CD4-positive, alpha-beta T cell treated with Interleukin-17A for 1 hour (primary cell): ENCODE measurements around the gene AKAP11.
"Not testable (repeated sequence)": the region's sequence is repeated elsewhere in the genome, so short reads cannot be mapped to it uniquely, and the experiment has no call there.

Experiments
- DNase-seq: peaks from one replicate; pipeline ENCODE4 v3.0.0-alpha.2; 2020

AKAP11 gene, protein sequence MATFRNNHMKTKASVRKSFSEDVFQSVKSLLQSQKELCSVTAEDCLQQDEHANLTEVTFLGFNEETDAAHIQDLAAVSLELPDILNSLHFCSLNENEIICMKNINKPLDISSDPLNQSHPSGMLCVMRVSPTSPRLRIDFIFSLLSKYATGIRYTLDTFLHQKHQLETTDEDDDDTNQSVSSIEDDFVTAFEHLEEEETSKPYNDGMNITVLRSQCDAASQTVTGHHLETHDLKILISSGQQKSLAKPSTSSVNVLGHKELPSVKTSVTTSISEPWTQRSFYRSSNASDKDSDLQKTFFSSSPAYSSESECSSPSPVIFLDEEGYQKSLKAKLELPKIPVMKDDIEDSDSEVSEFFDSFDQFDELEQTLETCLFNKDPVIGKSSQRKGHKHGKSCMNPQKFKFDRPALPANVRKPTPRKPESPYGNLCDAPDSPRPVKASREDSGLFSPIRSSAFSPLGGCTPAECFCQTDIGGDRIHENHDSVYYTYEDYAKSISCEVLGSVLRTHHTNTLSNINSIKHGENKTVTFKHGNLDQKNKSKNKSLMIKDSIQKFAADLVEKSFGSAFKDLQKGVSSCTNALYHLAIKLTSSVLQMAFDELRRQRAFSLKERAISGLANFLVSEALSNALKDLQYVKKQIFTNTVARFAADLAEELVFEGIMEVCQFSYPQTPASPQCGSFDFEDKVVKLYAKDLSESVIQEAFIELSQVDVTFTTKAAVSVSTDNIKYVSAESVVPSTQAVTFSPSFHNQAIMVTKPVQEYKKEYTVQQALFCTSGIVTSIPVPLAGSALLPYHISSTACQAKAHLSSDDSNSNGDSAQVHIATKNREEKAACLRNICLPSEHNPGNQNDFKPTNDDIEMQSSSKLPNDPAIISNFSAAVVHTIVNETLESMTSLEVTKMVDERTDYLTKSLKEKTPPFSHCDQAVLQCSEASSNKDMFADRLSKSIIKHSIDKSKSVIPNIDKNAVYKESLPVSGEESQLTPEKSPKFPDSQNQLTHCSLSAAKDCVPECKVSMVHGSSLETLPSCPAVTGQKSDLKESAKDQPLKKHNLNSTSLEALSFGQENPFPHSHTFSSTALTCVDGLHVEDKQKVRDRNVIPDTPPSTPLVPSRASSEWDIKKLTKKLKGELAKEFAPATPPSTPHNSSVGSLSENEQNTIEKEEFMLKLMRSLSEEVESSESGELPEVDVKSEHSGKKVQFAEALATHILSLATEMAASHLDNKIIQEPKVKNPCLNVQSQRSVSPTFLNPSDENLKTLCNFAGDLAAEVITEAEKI (N-terminal part only)

DNA sequence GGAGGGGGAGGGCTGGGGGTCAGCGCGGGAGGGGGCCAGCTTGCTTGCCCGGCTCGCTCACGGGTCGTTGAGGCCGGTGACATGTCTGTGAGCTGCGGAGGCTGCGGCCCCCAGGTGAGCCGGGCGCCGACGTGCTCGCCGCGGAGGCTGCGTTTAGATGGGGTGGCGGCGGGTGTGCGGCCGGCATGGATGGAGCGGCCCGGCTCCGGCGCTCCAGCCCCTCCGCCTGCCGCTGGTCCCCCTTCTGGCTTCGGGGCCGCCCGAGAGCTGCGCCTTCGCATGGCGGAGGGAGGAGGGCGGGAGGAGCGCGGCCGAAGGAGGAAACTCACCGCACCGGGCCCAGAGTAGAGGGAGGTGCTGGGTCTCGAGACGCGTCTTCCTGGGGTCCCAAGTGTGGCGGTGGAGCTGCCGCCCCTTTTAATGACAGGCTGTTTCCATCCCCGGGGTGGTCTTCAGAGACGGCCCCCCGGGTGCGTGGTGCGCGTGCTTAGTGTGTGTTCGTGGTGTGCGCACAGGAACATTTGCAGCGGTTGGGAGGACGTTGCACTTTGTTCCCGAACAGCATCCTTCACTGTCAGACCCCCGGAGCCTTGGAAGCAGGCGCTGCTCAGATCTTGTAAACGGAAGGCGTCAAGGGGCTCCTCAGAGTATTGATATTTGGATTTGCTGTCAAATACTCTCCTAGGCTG is at the start of gene AKAP11:
Gene AKAP11, plus strand, starts transcription at position 38 of the 689 bp plus-strand sequence. CDS start 14,197 bp downstream, outside the sequence.
- DNase-seq: peak; percentile 51

DNA sequence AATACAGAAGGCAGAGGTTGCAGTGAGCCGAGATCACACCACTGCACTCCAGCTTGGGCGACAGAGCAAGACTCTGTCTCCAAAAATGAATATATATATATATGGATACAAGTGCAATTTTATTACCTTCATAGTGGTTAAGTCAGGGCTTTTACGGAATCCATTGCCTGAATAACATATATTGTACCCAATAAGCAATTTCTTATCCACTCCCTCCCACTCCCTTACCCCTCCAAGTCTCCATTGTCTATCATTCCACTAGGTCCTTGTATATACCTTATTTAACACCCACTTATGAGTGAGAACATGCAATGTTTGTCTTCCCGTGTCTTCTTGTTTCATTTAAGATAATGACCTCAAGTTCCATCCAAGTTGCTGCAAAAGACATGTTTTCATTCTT is 48.3 kb upstream of the AKAP11 start:
- no peak for DNase-seq

- DNase-seq: no peak
Measured at GRCh38 chr13:42225051-42225450, 46.9 kb upstream of the AKAP11 start.

DNA sequence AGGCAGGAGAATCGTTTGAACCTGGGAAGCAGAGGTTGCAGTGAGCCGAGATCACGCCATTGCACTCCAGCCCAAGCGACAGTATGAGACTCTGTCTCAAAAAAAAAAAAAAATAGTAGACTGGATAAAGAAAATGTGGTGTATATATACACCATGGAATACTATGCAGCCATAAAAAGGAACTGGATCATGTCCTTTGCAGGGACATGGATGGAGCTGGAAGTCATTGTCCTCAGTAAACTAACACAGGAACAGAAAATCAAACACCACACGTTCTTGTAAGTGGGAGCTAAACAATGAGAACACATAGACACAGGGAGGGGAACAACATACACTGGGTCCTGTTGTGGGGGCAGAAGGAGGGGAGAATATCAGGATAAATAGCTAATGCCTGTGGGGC is 45.2 kb upstream of the AKAP11 start:
- DNase-seq: not testable (repeated sequence)

DNA sequence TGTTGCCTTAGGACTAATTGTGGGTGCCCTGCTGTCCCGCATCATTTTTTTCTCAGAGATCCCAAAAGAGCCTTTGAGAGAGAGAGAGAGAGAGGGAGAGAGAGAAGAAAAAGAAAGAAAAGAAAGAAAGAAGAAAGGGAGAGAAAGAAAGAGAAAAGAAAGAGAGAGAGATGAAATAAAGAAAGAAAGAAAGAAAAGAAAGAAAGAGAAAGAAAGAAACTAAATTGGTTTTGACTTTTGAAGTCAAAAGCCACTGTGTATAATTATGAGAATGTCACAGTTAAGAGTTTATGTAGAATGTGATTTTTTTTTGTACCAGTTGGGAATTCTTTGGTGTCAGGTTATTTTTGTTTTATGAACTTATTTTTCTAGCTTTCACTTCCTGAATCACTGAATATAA is 43.4 kb upstream of the AKAP11 start:
- DNase-seq: no peak

DNA sequence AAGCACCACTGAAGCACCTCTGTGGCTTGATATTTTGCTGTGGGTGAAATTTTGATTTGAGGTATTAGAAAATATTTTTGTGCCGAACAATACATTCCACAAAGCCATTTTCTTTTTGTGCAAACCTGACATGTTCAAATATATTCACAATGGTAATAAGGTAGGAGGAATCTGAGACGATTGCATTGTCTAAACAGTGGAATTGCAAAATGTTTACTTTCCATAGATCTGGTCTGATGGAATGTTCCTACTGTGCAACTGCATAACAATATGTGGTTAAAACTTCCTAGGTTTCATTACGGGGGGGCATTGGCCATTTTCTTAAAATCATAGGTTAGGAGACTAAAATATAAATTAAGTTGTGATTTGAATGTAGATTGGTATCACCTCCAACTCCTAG is 42.7 kb upstream of the AKAP11 start:
- DNase-seq: no peak

- no peak for DNase-seq
Measured at GRCh38 chr13:42232671-42233070, 39.3 kb upstream of the AKAP11 start.

GRCh38 chr13:42233726-42234125 is 38.2 kb upstream of the AKAP11 start:
- DNase-seq: no peak

GRCh38 chr13:42239161-42239560 is 32.8 kb upstream of the AKAP11 start:
- no peak for DNase-seq

DNA sequence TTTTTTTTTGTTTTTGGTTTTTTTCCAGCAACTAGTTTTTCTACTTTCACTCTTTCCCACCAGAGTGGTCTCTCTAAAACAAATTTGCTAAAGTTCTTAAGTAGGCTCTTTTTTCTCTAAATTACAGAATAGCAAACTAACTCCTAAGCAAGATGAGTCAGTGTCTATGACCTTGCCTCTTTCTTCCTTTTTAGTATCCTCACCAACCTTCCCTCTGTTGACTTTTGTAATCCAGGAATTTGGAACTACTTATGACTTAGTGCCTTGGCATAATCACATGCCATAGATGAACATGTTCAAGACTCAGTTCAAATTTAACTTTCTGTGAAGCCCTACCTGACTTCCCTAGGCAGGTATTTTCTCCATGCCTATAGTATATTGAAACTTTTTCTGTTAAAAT is 32.3 kb upstream of the AKAP11 start:
- no peak for DNase-seq

GRCh38 chr13:42246541-42246940 is 25.4 kb upstream of the AKAP11 start:
- DNase-seq: no peak

GRCh38 chr13:42247883-42248282 is 24.1 kb upstream of the AKAP11 start:
- DNase-seq: no peak

- DNase-seq: no peak
Measured at GRCh38 chr13:42255886-42256285, 16.1 kb upstream of the AKAP11 start.

- no peak for DNase-seq
Measured at GRCh38 chr13:42258747-42259146, 13.2 kb upstream of the AKAP11 start.

GRCh38 chr13:42259515-42259914 is 12.4 kb upstream of the AKAP11 start:
- DNase-seq: no peak

- DNase-seq: no peak
Measured at GRCh38 chr13:42260903-42261654, 10.9 kb upstream of the AKAP11 start.

DNA sequence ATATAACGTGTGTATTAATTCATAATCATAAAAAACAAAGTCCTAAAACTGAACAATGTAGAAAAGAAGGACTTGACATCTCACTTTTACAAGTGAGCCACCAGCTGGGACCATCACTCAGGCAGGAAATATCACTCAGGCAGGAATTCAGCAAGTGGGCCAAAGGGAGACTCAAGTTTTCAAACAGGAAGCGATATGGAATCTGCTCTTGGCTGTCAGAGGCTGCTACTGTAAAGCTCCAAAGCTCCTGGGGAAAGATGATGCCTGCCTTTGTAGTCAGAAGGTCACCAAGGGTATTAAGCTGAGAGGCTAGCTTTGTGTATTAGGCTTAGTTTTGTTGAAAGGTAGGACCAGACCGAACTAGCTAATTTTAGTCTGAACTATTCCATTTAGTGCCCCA is 5.5 kb upstream of the AKAP11 start:
- no peak for DNase-seq

GRCh38 chr13:42270160-42270856 is 1.6 kb upstream of the AKAP11 start:
- DNase-seq: no peak

GRCh38 chr13:42270857-42271215 is 1.1 kb upstream of the AKAP11 start:
- no peak for DNase-seq

GRCh38 chr13:42271337-42272114 is 426 bp upstream of the AKAP11 start:
- peak; percentile 98 for DNase-seq
